Naive thymus-derived CD4-positive, alpha-beta T cell (primary cell): ENCODE results near the gene FYN. TPM values are rescaled to one million over a fixed set of nuclear protein-coding genes. Genes with fewer than 3 reads are reported as not detected.

ENCODE experiments used
- ATAC-seq: fragments of 150-1000 bp; cut with Tn5 transposase; 2 replicates; pipeline ENCODE4 v1.10.0; 2021; ENCODE audit warnings: mild to moderate bottlenecking, moderate library complexity
- CTCF ChIA-PET: fragments of 350-600 bp; sonication (Branson Sonifier 250); formaldehyde crosslinking; loops from one replicate; lab custom pipeline; 2021; ENCODE audit warnings: antibody characterized with exemption; lab: Charles Lee
- POLR2A ChIA-PET: fragments of 350-600 bp; sonication (Branson Sonifier 250); formaldehyde crosslinking; loops from one replicate; lab custom pipeline; 2021; ENCODE audit warnings: antibody characterized with exemption, inconsistent platforms; lab: Charles Lee
- DNase-seq, 9 donors: peaks; one replicate each; pipeline versions ENCODE4 v3.0.0 to v3.0.0-alpha.2; 2020 to 2022; ENCODE audit warnings: mixed read lengths in 1 of 9
- H3K27ac ChIP-seq: one replicate; pipeline ENCODE4 v1.7.0; 2013; ENCODE audit warnings: mild to moderate bottlenecking, low read depth, low read length, moderate library complexity
- H3K27me3 ChIP-seq, 2 donors: one replicate each; pipeline ENCODE4 v1.7.0; 2013; ENCODE audit warnings: low read length in 2 of 2, mild to moderate bottlenecking in 2 of 2, moderate library complexity in 2 of 2; ENCODE audit not compliant: control insufficient read depth in 2 of 2, insufficient read depth in 2 of 2
- H3K36me3 ChIP-seq, 3 experiments: 1 replicate in 2 of 3; 2 replicates in 1 of 3; pipeline ENCODE4 v1.7.0; 2013; ENCODE audit warnings: low read length in 3 of 3, mild to moderate bottlenecking in 3 of 3, moderate library complexity in 1 of 3; ENCODE audit not compliant: insufficient read depth in 3 of 3, control insufficient read depth in 2 of 3
- H3K4me1 ChIP-seq, 2 donors: one replicate each; pipeline ENCODE4 v1.7.0; 2013; ENCODE audit warnings: low read length in 2 of 2, mild to moderate bottlenecking in 2 of 2, moderate library complexity in 1 of 2; ENCODE audit not compliant: control insufficient read depth in 2 of 2, insufficient read depth in 2 of 2
- H3K4me3 ChIP-seq: 2 replicates; pipeline ENCODE4 v1.7.0; 2013; ENCODE audit warnings: mild to moderate bottlenecking, low read length
- H3K9me3 ChIP-seq, 3 experiments: 1 replicate in 2 of 3; 2 replicates in 1 of 3; pipeline ENCODE4 v1.7.0; 2013; ENCODE audit warnings: low read length in 3 of 3; ENCODE audit not compliant: control insufficient read depth in 2 of 3
- H3K27ac Mint-ChIP-seq, 9 donors: one replicate each; pipeline ENCODE4 v1.8.0; 2020 to 2022; ENCODE audit warnings: mixed read lengths in 9 of 9, mild to moderate bottlenecking in 8 of 9, moderate library complexity in 5 of 9, inconsistent platforms in 2 of 9
- H3K27me3 Mint-ChIP-seq, 5 donors: one replicate each; pipeline ENCODE4 v1.8.0; 2021 to 2022; ENCODE audit warnings: mixed read lengths in 5 of 5, mild to moderate bottlenecking in 1 of 5
- H3K36me3 Mint-ChIP-seq, 5 donors: one replicate each; pipeline ENCODE4 v1.8.0; 2020 to 2022; ENCODE audit warnings: mixed read lengths in 5 of 5, mild to moderate bottlenecking in 3 of 5, inconsistent platforms in 1 of 5
- H3K4me1 Mint-ChIP-seq, 7 donors: one replicate each; pipeline ENCODE4 v1.8.0; 2020 to 2022; ENCODE audit warnings: mixed read lengths in 7 of 7, mild to moderate bottlenecking in 3 of 7, inconsistent platforms in 1 of 7
- H3K4me3 Mint-ChIP-seq, 10 donors: one replicate each; pipeline ENCODE4 v1.8.0; 2020 to 2022; ENCODE audit warnings: mild to moderate bottlenecking in 10 of 10, mixed read lengths in 10 of 10, moderate library complexity in 6 of 10, inconsistent platforms in 2 of 10
- H3K9me3 Mint-ChIP-seq, 11 donors: one replicate each; pipeline ENCODE4 v1.8.0; 2020 to 2022; ENCODE audit warnings: mixed read lengths in 11 of 11, mild to moderate bottlenecking in 4 of 11, inconsistent platforms in 1 of 11, moderate library complexity in 1 of 11
- intact Hi-C, 2 donors: fragments of 100-400 bp; cut with micrococcal nuclease; formaldehyde crosslinking; loops; one replicate each; pipeline ENCODE4 v1.15.1; 2023
- polyA plus RNA-seq, 2 donors: library from polyadenylated mRNA; unstranded; fragments of 300-500 nt; fragmentation: Illumina TruSeq; gene quantifications; one replicate each; pipeline ENCODE4 v1.2.3, GENCODE V29; 2021
- total RNA-seq, 6 experiments: library from RNA in 5 of 6; stranded (reverse) in 5 of 6; gene quantifications; 1 replicate in 5 of 6; 2 replicates in 1 of 6; pipeline ENCODE4 v1.2.3 and lab custom pipeline; 2021 to 2026

Gene FYN
- total RNA-seq (100 to 1,000 TPM; 200 to 720 (median 447) TPM), polyA plus RNA-seq (100 to 1,000 TPM; 226 to 330 TPM), total RNA-seq (lab: John Stamatoyannopoulos, UW) (307 reads per million, percentile 96 among the genes with 10 or more reads in this experiment)

DNA sequence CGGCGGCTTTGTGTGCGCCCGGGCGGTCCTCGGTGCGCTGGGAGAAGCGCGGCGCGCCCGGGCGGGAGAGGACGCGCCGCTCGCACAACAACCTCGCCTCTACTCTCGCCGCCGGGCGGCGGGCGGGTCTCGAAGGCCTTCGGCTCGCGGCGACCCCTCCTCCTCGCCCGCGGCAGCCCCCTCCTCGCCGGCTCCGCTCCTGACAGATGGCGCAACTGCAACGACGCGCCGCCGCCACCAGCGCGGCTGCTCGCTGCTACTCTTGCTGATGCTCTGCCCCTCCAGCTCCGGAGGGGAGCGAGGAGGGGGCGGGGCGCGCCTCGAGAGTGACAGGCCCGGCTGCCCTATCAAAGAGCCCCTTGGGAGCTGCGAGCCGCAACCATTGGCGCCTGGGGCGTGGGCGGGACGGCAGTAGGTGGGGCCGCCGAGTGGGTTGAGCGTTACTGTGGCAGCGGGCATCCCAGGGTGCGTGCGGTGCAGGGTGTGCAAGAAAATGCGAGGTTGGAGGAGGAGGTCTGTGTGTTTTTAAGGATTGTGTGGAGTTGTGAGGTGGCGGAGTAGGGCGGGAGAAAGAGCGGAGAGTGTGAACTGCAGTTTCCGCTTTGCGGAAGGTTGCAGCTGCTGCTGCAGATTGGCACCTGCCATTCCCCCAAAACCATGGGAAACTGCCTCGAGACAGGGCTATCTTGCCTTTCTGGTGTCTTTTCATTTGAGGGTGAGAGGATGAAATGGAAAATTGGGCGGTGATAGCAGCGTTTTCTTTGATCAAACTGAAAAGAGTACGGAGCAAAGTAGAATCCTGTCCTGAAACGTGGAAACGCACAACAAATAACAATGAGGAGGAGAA is at the start of gene FYN:
Gene FYN, minus strand, starts transcription at position 275 of the 847 bp plus-strand sequence. CDS start 153,401 bp downstream, outside the sequence.
- peaks cover 0 to 14% (median 4%) of the 10 kb centered on the region in 5 donors for H3K36me3 Mint-ChIP-seq
- peaks cover 22 to 45% (median 38%) of the 10 kb centered on the region in 7 donors for H3K4me1 Mint-ChIP-seq
- H3K27me3 Mint-ChIP-seq: no peaks in the 10 kb centered on the region
- peak within 1 kb of the TSS; percentile 93 to 99 (median 96) for H3K27ac Mint-ChIP-seq
- ChIA-PET POLR2A (interaction anchor here (0.6 to 2.0 kb wide), 26 partner anchors 11 to 998 kb away, joined by 3 to 24 read pairs (median 4); a partner anchor contains a TSS), CTCF (interaction anchor here (0.6 to 1.8 kb wide), 18 partner anchors 9 to 170 kb away, joined by 3 to 12 read pairs (median 4); no protein-coding TSS in a partner anchor)
- Histone ChIP-seq H3K4me1 (peaks cover 32 to 34% of the 10 kb centered on the region in 2 donors), H3K27me3 (no peaks in the 10 kb centered on the region), H3K4me3 (peak within 1 kb of the TSS; percentile 89), H3K9me3 (no peaks in the 10 kb centered on the region), H3K27ac (peak within 1 kb of the TSS; percentile 86), H3K36me3 (peaks cover 0 to 6% (median 0%) of the 10 kb centered on the region in 3 experiments)
- H3K4me3 Mint-ChIP-seq: peak within 1 kb of the TSS; percentile 95 to 100 (median 98)
- intact Hi-C loops: loop anchor here (1.0 to 10.0 kb wide), 22 partner anchors 27 to 1056 kb away; partner anchors contain the start of genes FAM229B (in 2 of the 2), REV3L (in 2 of the 2), TUBE1 (in 2 of the 2) and CDK19 (in 1 of the 2)
- ATAC-seq (peak; percentile 96), DNase-seq (peak; percentile 97 to 100 (median 99))
- H3K9me3 Mint-ChIP-seq: peaks cover 0 to 1% (median 0%) of the 10 kb centered on the region in 11 donors

DNA sequence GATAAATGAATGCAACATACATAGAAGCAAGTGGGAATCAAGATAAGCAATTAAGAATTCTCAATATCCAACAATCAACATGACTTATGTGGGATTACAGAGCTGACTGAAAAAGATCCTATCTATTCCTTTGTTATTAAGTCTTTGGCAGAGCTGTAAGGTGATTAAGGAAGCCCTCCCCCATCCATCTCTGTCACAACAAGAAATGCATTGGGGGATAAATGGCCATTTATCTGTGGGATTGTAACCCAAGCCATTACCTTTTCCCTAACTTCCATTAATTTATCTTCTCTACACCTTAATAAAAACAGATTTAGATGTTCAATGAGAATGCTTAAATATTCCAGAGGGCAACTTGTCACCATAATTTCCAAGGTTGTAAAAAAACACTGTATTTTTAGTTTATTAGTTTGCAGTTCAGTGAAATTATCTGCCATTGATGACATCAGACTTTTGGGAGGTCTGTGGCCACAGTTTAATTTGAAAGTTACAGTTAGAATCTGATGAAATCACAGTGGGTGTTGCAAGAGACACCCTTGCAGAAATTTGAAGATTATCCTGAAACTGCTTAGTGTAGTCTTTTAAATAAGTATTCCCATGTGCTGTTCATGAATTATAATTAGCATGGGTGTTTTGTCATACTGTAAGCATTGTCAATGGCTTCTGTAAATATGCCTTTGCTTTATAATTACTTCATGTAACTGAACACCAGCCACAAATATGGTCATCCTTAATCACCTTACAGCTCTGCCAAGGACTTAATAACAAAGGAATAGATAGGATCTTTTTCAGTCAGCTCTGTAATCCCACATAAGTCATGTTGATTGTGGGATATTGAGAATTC is 49.4 kb upstream of the FYN start:
- ChIA-PET POLR2A (interaction anchor here (0.6 kb wide), 1 partner anchor 26 kb away, joined by 5 read pairs; no protein-coding TSS in a partner anchor), CTCF (interaction anchor here (0.9 kb wide), 1 partner anchor 27 kb away, joined by 5 read pairs; no protein-coding TSS in a partner anchor)
- Histone ChIP-seq H3K27ac (no peak overlapping the region), H3K4me1 (no peaks in the 10 kb centered on the region), H3K4me3 (no peak overlapping the region), H3K36me3 (no peaks in the 10 kb centered on the region), H3K27me3 (no peaks in the 10 kb centered on the region), H3K9me3 (no peaks in the 10 kb centered on the region)
- Mint-ChIP-seq H3K9me3 (peaks cover 0 to 2% (median 0%) of the 10 kb centered on the region in 11 donors), H3K36me3 (no peaks in the 10 kb centered on the region), H3K27ac (no peak overlapping the region), H3K27me3 (no peaks in the 10 kb centered on the region), H3K4me3 (no peak overlapping the region), H3K4me1 (peaks cover 0 to 24% (median 14%) of the 10 kb centered on the region in 7 donors)
- DNase-seq: no peak
- no peak for ATAC-seq
- intact Hi-C loops: no loop called here

DNA sequence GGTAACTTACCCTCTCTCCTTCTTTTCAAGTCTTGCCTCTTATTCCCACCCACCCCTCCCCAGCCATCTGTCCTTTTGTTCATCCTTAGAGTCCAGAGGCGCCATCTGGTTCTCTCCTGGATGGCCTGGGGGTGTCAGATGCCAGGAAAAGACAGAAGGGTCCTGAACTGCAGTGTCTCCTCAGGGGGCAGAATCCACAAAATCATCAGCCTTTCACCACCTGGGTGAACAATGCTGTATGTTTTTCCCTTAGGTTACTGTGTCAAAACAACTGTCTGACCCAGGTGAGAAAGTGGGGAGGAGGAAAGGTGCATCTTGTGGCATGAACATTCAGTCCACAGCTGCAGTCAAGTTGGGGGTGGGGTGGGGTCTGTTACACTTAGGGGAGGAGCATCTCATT is 47.9 kb upstream of the FYN start:
- DNase-seq (no peak), ATAC-seq (no peak)
- intact Hi-C loops: no loop called here
- Histone ChIP-seq H3K27me3 (no peaks in the 10 kb centered on the region), H3K4me1 (no peaks in the 10 kb centered on the region), H3K27ac (no peak overlapping the region), H3K36me3 (no peaks in the 10 kb centered on the region), H3K4me3 (no peak overlapping the region), H3K9me3 (no peaks in the 10 kb centered on the region)
- Mint-ChIP-seq H3K4me1 (peaks cover 0 to 24% (median 11%) of the 10 kb centered on the region in 7 donors), H3K36me3 (no peaks in the 10 kb centered on the region), H3K4me3 (no peak overlapping the region), H3K27me3 (no peaks in the 10 kb centered on the region), H3K27ac (no peak overlapping the region), H3K9me3 (peaks cover 0 to 5% (median 0%) of the 10 kb centered on the region in 11 donors)
- POLR2A ChIA-PET: no interaction called here
- CTCF ChIA-PET: no interaction called here

DNA sequence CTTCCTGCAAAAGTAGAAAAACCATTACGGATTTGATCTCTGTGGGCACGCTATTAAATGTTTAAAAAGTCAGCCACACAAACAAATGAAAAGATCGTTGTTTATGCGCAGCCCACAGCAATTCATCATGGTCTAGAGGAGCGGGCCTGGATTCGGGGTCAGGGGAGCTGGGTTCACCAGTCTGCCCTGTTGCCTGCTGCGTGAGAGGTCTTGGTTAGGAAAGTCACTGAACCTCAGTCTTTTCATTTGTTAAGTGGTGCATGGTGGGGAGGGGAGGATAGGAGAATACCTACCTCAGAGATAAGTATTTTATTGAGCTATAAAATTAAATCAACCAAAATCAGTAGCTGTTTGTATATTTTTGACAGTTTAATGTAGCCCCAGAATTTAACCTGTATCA is 47.3 kb upstream of the FYN start:
- no peaks in the 10 kb centered on the region for H3K4me1 ChIP-seq
- intact Hi-C loops: no loop called here
- no peaks in the 10 kb centered on the region for H3K9me3 ChIP-seq
- no peak overlapping the region for H3K27ac ChIP-seq
- Mint-ChIP-seq H3K4me1 (peaks cover 0 to 23% (median 11%) of the 10 kb centered on the region in 7 donors), H3K9me3 (peaks cover 0 to 5% (median 0%) of the 10 kb centered on the region in 11 donors), H3K36me3 (no peaks in the 10 kb centered on the region), H3K27me3 (no peaks in the 10 kb centered on the region), H3K4me3 (no peak overlapping the region), H3K27ac (no peak overlapping the region)
- no peaks in the 10 kb centered on the region for H3K27me3 ChIP-seq
- no peak overlapping the region for H3K4me3 ChIP-seq
- H3K36me3 ChIP-seq: no peaks in the 10 kb centered on the region
- POLR2A ChIA-PET: no interaction called here
- ATAC-seq: no peak
- DNase-seq: no peak
- CTCF ChIA-PET: interaction anchor here (0.5 kb wide), 1 partner anchor 863 kb away, joined by 3 read pairs; no protein-coding TSS in a partner anchor

DNA sequence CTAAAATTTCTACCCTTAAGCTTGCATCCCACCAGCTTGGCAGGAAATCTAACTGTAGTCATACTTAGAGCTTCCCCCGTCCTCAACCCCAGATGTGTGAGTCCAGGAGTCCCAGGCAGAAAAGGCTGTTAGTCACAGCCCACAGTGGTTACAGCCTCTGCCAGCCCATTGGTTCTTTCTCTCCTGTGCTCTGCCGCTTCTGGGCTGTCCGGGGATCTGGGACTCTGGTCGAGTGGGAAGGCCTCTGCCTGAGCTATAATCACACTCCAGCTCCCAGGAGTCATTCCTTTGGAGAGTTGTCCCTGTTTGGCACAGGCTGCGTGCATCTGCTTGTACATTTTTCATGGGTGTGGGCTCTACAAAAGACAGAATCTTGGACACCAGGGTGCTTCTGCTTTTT is 45.6 kb upstream of the FYN start:
- ChIA-PET POLR2A (interaction anchor here (0.5 kb wide), 1 partner anchor 10 kb away, joined by 3 read pairs; no protein-coding TSS in a partner anchor), CTCF (no interaction called here)
- Mint-ChIP-seq H3K9me3 (peaks cover 0 to 5% (median 0%) of the 10 kb centered on the region in 11 donors), H3K36me3 (no peaks in the 10 kb centered on the region), H3K27ac (no peak overlapping the region), H3K4me3 (no peak overlapping the region), H3K27me3 (no peaks in the 10 kb centered on the region), H3K4me1 (peaks cover 0 to 10% (median 3%) of the 10 kb centered on the region in 7 donors)
- DNase-seq (no peak), ATAC-seq (no peak)
- H3K9me3 ChIP-seq: no peaks in the 10 kb centered on the region
- H3K4me1 ChIP-seq: no peaks in the 10 kb centered on the region
- H3K27ac ChIP-seq: no peak overlapping the region
- no peaks in the 10 kb centered on the region for H3K36me3 ChIP-seq
- H3K4me3 ChIP-seq: no peak overlapping the region
- H3K27me3 ChIP-seq: no peaks in the 10 kb centered on the region
- intact Hi-C loops: no loop called here

DNA sequence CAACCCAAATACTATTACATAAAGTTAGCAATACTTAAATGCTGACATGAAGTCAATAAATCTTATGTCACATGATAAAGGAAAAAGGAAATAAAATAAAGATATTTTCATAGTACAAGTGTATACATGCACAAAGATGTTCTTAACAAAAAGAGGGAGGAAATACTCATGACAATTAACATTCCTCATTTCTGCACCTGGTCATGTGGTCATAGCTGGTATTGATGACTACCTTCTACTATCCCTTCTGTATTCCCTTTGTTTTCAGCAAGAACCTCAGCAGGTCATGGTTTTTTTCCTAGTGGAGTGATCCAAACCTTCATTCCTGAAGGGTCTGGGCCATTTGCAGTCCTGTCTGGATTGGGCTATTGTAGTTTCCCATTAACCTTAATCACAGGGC is 43.5 kb upstream of the FYN start:
- Histone ChIP-seq H3K4me3 (no peak overlapping the region), H3K27ac (no peak overlapping the region), H3K36me3 (no peaks in the 10 kb centered on the region), H3K9me3 (no peaks in the 10 kb centered on the region), H3K4me1 (no peaks in the 10 kb centered on the region), H3K27me3 (no peaks in the 10 kb centered on the region)
- ChIA-PET POLR2A (no interaction called here), CTCF (no interaction called here)
- DNase-seq (no peak), ATAC-seq (no peak)
- Mint-ChIP-seq H3K9me3 (peaks cover 0 to 3% (median 0%) of the 10 kb centered on the region in 11 donors), H3K4me1 (peaks cover 0 to 5% (median under 1%) of the 10 kb centered on the region in 7 donors), H3K27me3 (no peaks in the 10 kb centered on the region), H3K27ac (no peak overlapping the region), H3K36me3 (no peaks in the 10 kb centered on the region), H3K4me3 (no peak overlapping the region)
- intact Hi-C loops: no loop called here
